ENCODE data around the gene ACBD4. TPM values are rescaled to one million over a fixed set of nuclear protein-coding genes. Genes with fewer than 3 reads are reported as not detected.

ACBD4 gene
- total RNA-seq, 6 donors from 2014 or later, result 9.7 to 68.1 (median 23.4) TPM

DNA sequence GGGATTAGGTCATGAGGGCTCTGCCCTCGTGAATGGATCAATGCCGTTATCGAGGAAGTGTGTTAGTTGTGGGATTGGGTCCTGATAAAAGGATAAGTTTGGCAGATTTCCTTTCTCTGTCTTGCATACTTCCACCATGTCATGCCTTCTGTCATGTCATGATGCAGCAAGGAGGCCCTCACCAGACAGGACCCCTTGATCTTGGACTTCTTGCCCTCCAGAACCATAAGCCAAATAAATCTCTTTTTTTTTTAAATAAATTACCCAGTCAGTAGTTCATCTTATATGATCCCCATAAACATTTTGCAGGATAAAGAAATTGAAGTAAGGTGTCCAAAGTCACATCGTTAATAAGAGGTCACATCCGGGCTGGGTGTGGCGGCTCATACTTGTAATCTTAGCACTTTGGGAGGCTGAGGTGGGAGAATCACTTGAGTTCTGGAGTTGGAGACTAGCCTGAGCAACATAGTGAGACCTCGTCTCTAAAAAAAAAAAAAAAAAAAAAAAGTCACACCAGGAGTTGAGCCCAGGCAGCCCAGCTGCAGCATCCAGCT is 51.4 kb downstream of the ACBD4 start:
- ATAC-seq (ENCODE audit: low FRiP score in 2 of 2) (no peak), DNase-seq (no peak)
- H3K4me3 ChIP-seq, result no peak overlapping the region
- 68 to 73% methylated on average over 7 of the region's 7 CpGs for WGBS, 2 donors
- H3K36me3 ChIP-seq, result no peaks in the 10 kb centered on the region
- no peak for TF ChIP-seq POLR2A (IDR thresholded peaks at IDR 0.05)
- TF ChIP-seq POLR2AphosphoS5 (IDR thresholded peaks at IDR 0.05), result no peak
- TF ChIP-seq EP300 (IDR thresholded peaks at IDR 0.05), result no peak
- TF ChIP-seq, protein P1, sequence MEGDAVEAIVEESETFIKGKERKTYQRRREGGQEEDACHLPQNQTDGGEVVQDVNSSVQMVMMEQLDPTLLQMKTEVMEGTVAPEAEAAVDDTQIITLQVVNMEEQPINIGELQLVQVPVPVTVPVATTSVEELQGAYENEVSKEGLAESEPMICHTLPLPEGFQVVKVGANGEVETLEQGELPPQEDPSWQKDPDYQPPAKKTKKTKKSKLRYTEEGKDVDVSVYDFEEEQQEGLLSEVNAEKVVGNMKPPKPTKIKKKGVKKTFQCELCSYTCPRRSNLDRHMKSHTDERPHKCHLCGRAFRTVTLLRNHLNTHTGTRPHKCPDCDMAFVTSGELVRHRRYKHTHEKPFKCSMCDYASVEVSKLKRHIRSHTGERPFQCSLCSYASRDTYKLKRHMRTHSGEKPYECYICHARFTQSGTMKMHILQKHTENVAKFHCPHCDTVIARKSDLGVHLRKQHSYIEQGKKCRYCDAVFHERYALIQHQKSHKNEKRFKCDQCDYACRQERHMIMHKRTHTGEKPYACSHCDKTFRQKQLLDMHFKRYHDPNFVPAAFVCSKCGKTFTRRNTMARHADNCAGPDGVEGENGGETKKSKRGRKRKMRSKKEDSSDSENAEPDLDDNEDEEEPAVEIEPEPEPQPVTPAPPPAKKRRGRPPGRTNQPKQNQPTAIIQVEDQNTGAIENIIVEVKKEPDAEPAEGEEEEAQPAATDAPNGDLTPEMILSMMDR (IDR thresholded peaks at IDR 0.05), result no peak
- H3K27me3 ChIP-seq, result no peaks in the 10 kb centered on the region
- H3K27ac ChIP-seq, result no peak overlapping the region
- H3K9me3 ChIP-seq, result no peaks in the 10 kb centered on the region
- H3K4me1 ChIP-seq, result no peaks in the 10 kb centered on the region

DNA sequence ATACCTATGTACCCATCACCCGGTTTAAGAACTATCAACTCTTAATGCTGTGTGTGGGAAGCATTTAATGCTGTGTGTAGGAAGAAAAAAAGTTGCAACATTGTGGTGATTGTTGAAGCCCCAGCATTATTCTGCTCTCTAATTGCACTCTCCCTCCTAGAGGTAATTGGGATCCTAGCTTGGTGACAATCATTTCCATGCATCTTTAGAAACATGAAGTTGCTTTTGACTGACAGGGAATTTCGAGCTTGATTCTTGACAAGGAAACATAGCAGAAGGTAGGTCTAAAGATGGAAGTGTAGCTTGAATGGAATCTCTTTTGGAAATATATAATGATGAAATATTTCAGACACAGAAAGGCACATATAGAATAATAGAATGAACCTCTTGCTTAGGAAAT is 53.5 kb downstream of the ACBD4 start:
- TF ChIP-seq POLR2AphosphoS5 (IDR thresholded peaks at IDR 0.05), result no peak
- TF ChIP-seq EP300 (IDR thresholded peaks at IDR 0.05), result no peak
- no peak for TF ChIP-seq POLR2A (IDR thresholded peaks at IDR 0.05)
- TF ChIP-seq, protein P1 (IDR thresholded peaks at IDR 0.05), result no peak
- no peak overlapping the region for H3K27ac ChIP-seq
- no peaks in the 10 kb centered on the region for H3K36me3 ChIP-seq
- ATAC-seq (ENCODE audit: low FRiP score in 2 of 2) (no peak), DNase-seq (no peak)
- WGBS, 2 donors, result 73 to 80% methylated on average over 2 of the region's 2 CpGs
- H3K27me3 ChIP-seq, result no peaks in the 10 kb centered on the region
- no peaks in the 10 kb centered on the region for H3K4me1 ChIP-seq
- H3K9me3 ChIP-seq, result no peaks in the 10 kb centered on the region
- H3K4me3 ChIP-seq, result no peak overlapping the region

DNA sequence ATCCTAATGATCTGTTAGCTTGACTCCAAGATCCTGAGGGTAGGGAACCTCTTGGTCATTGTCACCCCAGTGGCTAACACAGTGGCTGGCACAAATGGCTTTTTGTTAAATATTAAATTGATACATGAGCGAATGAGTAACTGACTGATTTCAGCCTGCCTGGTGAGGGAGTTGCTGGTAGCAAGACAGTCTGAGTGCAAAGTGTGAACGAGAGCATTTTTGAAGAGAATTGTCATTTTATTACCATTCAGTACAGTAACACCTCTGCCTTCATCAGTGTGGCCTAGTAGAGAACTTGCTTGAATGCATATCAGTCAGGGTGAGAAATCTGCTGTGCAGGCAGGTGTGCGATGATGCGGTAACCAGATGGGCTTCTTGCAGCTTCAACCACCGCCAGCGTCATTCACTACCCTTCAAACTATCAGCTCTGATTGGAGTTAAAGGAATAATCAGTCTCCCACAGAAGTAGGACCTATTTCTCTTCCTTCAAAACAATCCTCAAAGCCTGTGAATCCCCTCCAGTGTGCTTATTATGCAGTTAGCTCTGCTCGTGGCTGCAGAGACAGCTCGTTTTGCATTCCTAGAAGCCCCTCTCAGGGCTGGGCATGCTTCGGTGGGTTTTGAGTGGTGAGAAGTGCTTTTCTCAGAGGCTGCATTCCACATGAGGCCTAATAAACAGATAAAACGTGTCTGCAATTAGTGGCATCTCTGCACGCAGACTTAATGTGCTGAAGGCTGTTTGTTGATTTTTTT is 55.2 kb downstream of the ACBD4 start:
- Histone ChIP-seq H3K4me1 (no peaks in the 10 kb centered on the region), H3K4me3 (no peak overlapping the region), H3K36me3 (no peaks in the 10 kb centered on the region), H3K9me3 (no peaks in the 10 kb centered on the region), H3K27me3 (no peaks in the 10 kb centered on the region), H3K27ac (no peak overlapping the region)
- TF ChIP-seq POLR2A (IDR thresholded peaks at IDR 0.05) (no peak), EP300 (IDR thresholded peaks at IDR 0.05) (no peak), POLR2AphosphoS5 (IDR thresholded peaks at IDR 0.05) (no peak)
- TF ChIP-seq, protein P1 (IDR thresholded peaks at IDR 0.05), result no peak
- ATAC-seq (ENCODE audit: low FRiP score in 2 of 2), result no peak
- DNase-seq, result no peak
- 78 to 82% methylated on average over 9 to 11 of the region's 11 CpGs for WGBS, 2 donors

Small RNA genes lying within 50 kb of the gene (small RNA-seq; reads per million reads assigned to genes)
- gene MIR6784, result 0 to 0.07 (median 0) reads per million in 4 donors

Other genes starting within 250 kb of the ACBD4 start
- 100 to 1,000 TPM in 1 of 6 donors, 10 to 100 TPM in 5; 66.6 to 146 (median 75.6) TPM for gene EFTUD2, start 236.2 kb upstream of the ACBD4 start, total RNA-seq
- gene GFAP, start 220.2 kb upstream of the ACBD4 start, total RNA-seq, result not detected
- gene KIF18B, start 187.9 kb upstream of the ACBD4 start, total RNA-seq, result 1 to 10 TPM in 4 of 6 donors, under 1 TPM in 2; 0.49 to 2.9 (median 1.3) TPM
- under 1 TPM in 1 of 6 donors, not detected in 5; 0.44 TPM for gene C1QL1, start 167.4 kb upstream of the ACBD4 start, total RNA-seq
- gene DCAKD, start 84.1 kb upstream of the ACBD4 start, total RNA-seq, result 10 to 100 TPM; 16.0 to 29.3 (median 22.2) TPM
- gene NMT1, start 74.4 kb upstream of the ACBD4 start, total RNA-seq, result 100 to 1,000 TPM in 3 of 6 donors, 10 to 100 TPM in 3; 55.1 to 132 (median 92.3) TPM
- gene PLCD3, start 3.2 kb upstream of the ACBD4 start, total RNA-seq, result 10 to 100 TPM; 24.2 to 65.6 (median 50.6) TPM
- gene HEXIM1, start 12.8 kb downstream of the ACBD4 start, total RNA-seq, result 10 to 100 TPM; 19.9 to 43.8 (median 32.3) TPM
- gene HEXIM2, start 26.2 kb downstream of the ACBD4 start, total RNA-seq, result 10 to 100 TPM in 2 of 6 donors, 1 to 10 TPM in 4; 4.1 to 14.7 (median 9.3) TPM
- 100 to 1,000 TPM in 3 of 6 donors, 10 to 100 TPM in 3; 42.9 to 119 (median 98.3) TPM for gene FMNL1, start 86.2 kb downstream of the ACBD4 start, total RNA-seq
- gene SPATA32, start 126.4 kb downstream of the ACBD4 start, total RNA-seq, result under 1 TPM in 1 of 6 donors, not detected in 5; 0.20 TPM
- 10 to 100 TPM; 11.4 to 17.8 (median 13.5) TPM for gene MAP3K14, start 181.3 kb downstream of the ACBD4 start, total RNA-seq

All from upper lobe of left lung (tissue), 6 donors.